Activated CD4-positive, alpha-beta T cell treated with anti-CD3 and anti-CD28 coated beads for 36 hours (primary cell): ENCODE measurements around the gene RESF1. TPM values are rescaled to one million over a fixed set of nuclear protein-coding genes. Genes with fewer than 3 reads are reported as not detected.

Source experiments
- ATAC-seq: fragments of 200-7000 bp; cut with Tn5 transposase; one replicate; pipeline ENCODE4 v1.10.0; 2021; ENCODE audit warnings: mild to moderate bottlenecking, moderate library complexity
- CTCF ChIA-PET: fragments of 350-600 bp; sonication (Branson Sonifier 250); formaldehyde crosslinking; loops from one replicate; lab custom pipeline; 2021; ENCODE audit warnings: antibody characterized with exemption; lab: Charles Lee
- POLR2A ChIA-PET: fragments of 350-600 bp; sonication (Branson Sonifier 250); formaldehyde crosslinking; loops from one replicate; lab custom pipeline; 2021; ENCODE audit warnings: antibody characterized with exemption, inconsistent platforms; lab: Charles Lee
- DNase-seq: peaks from one replicate; pipeline ENCODE4 v3.0.0-alpha.2; 2020
- H3K27ac Mint-ChIP-seq: one replicate; pipeline ENCODE4 v1.8.0; 2021; ENCODE audit warnings: mixed read lengths
- H3K27me3 Mint-ChIP-seq: one replicate; pipeline ENCODE4 v1.8.0; 2021; ENCODE audit warnings: mixed read lengths
- H3K36me3 Mint-ChIP-seq: one replicate; pipeline ENCODE4 v1.8.0; 2021; ENCODE audit warnings: low read depth, mixed read lengths
- H3K4me1 Mint-ChIP-seq: one replicate; pipeline ENCODE4 v1.8.0; 2021; ENCODE audit warnings: mixed read lengths
- H3K4me3 Mint-ChIP-seq: one replicate; pipeline ENCODE4 v1.8.0; 2021; ENCODE audit warnings: mild to moderate bottlenecking, moderate library complexity, mixed read lengths
- H3K9me3 Mint-ChIP-seq: one replicate; pipeline ENCODE4 v1.8.0; 2021; ENCODE audit warnings: low read depth, mixed read lengths
- intact Hi-C, 2 experiments: fragments of 100-400 bp; cut with DNase I in 1 of 2; cut with micrococcal nuclease in 1 of 2; formaldehyde crosslinking; loops; one replicate each; pipeline versions ENCODE4 v1.14.2 to v1.15.1; 2022 to 2024; cut with DNase I, micrococcal nuclease
- total RNA-seq, 2 experiments: library from RNA; stranded (reverse); gene quantifications; one replicate each; pipeline ENCODE4 v1.2.3, GENCODE V29; 2021

RESF1 gene
- total RNA-seq, 2 experiments from 2014 or later = 52.0 to 78.8 TPM

GRCh38 chr12:31989571-31990362 lies 30.6 kb downstream of the RESF1 start:
- no peaks in the 10 kb centered on the region for H3K27me3 Mint-ChIP-seq
- peak; percentile 44 for ATAC-seq
- no peak overlapping the region for H3K4me3 Mint-ChIP-seq
- peaks cover 58% of the 10 kb centered on the region for H3K4me1 Mint-ChIP-seq
- CTCF ChIA-PET = interaction anchor here (0.6 to 1.0 kb wide), 4 partner anchors 9 to 174 kb away, joined by 3 to 4 read pairs (median 3); no protein-coding TSS in a partner anchor
- POLR2A ChIA-PET = interaction anchor here (0.5 kb wide), 1 partner anchor 209 kb away, joined by 3 read pairs; no protein-coding TSS in a partner anchor
- intact Hi-C loops = loop anchor here (2.0 to 5.0 kb wide), 3 partner anchors 32 to 93 kb away; partner anchors contain the start of gene RESF1 (in 1 of the 2)
- H3K27ac Mint-ChIP-seq = peak overlapping the region; percentile 89
- H3K9me3 Mint-ChIP-seq = peaks cover 28% of the 10 kb centered on the region
- peak; percentile 27 for DNase-seq
- H3K36me3 Mint-ChIP-seq = peaks cover 83% of the 10 kb centered on the region

GRCh38 chr12:31991146-31991545 lies 31.9 kb downstream of the RESF1 start:
- H3K27ac Mint-ChIP-seq = peak overlapping the region; percentile 82
- peaks cover 14% of the 10 kb centered on the region for H3K9me3 Mint-ChIP-seq
- H3K4me3 Mint-ChIP-seq = no peak overlapping the region
- ATAC-seq = peak; percentile 58
- peaks cover 77% of the 10 kb centered on the region for H3K36me3 Mint-ChIP-seq
- CTCF ChIA-PET = interaction anchor here (0.6 to 1.4 kb wide), 2 partner anchors 10 to 332 kb away, joined by 3 to 4 read pairs; partner anchors contain the start of gene ETFBKMT
- DNase-seq = no peak
- intact Hi-C loops = loop anchor here (2.0 to 5.0 kb wide), 2 partner anchors 34 to 94 kb away; partner anchors contain the start of gene RESF1 (in 1 of the 2)
- no peaks in the 10 kb centered on the region for H3K27me3 Mint-ChIP-seq
- POLR2A ChIA-PET = interaction anchor here (0.6 kb wide), 1 partner anchor 29 kb away, joined by 3 read pairs; no protein-coding TSS in a partner anchor
- peaks cover 45% of the 10 kb centered on the region for H3K4me1 Mint-ChIP-seq

- no peaks in the 10 kb centered on the region for H3K27me3 Mint-ChIP-seq
- intact Hi-C loops = loop anchor here (2.0 to 5.0 kb wide), 2 partner anchors 35 to 95 kb away; partner anchors contain the start of gene RESF1 (in 1 of the 2)
- ChIA-PET CTCF (interaction anchor here (0.6 to 1.4 kb wide), 4 partner anchors 11 to 333 kb away, joined by 3 to 4 read pairs (median 4); partner anchors contain the start of gene ETFBKMT), POLR2A (interaction anchor here (0.6 to 1.5 kb wide), 2 partner anchors 30 to 32 kb away, joined by 3 to 5 read pairs; partner anchors contain the start of gene RESF1)
- H3K9me3 Mint-ChIP-seq = peaks cover 11% of the 10 kb centered on the region
- ATAC-seq = peak; percentile 76
- H3K4me3 Mint-ChIP-seq = no peak overlapping the region
- peak overlapping the region; percentile 82 for H3K27ac Mint-ChIP-seq
- no peak for DNase-seq
- H3K36me3 Mint-ChIP-seq = peaks cover 70% of the 10 kb centered on the region
- H3K4me1 Mint-ChIP-seq = peaks cover 38% of the 10 kb centered on the region
Measured at GRCh38 chr12:31991815-31992214, 32.6 kb downstream of the RESF1 start.

GRCh38 chr12:31999692-32000091 lies 40.5 kb downstream of the RESF1 start:
- intact Hi-C loops = no loop called here
- ATAC-seq (no peak), DNase-seq (no peak)
- Mint-ChIP-seq H3K9me3 (no peaks in the 10 kb centered on the region), H3K27me3 (no peaks in the 10 kb centered on the region), H3K4me1 (no peaks in the 10 kb centered on the region), H3K27ac (no peak overlapping the region), H3K36me3 (peaks cover 43% of the 10 kb centered on the region), H3K4me3 (no peak overlapping the region)
- CTCF ChIA-PET = interaction anchor here (1.6 kb wide), 1 partner anchor 10 kb away, joined by 3 read pairs; no protein-coding TSS in a partner anchor
- POLR2A ChIA-PET = interaction anchor here (0.6 kb wide), 1 partner anchor 312 kb away, joined by 3 read pairs; no protein-coding TSS in a partner anchor

- Mint-ChIP-seq H3K4me3 (no peak overlapping the region), H3K27ac (no peak overlapping the region), H3K9me3 (no peaks in the 10 kb centered on the region), H3K4me1 (no peaks in the 10 kb centered on the region), H3K27me3 (no peaks in the 10 kb centered on the region), H3K36me3 (peaks cover 39% of the 10 kb centered on the region)
- ChIA-PET POLR2A (no interaction called here), CTCF (no interaction called here)
- DNase-seq (no peak), ATAC-seq (no peak)
- intact Hi-C loops = no loop called here
Measured at GRCh38 chr12:32000373-32001005, 41.3 kb downstream of the RESF1 start.

GRCh38 chr12:32002848-32003493 lies 43.8 kb downstream of the RESF1 start:
- ATAC-seq (no peak), DNase-seq (no peak)
- Mint-ChIP-seq H3K4me3 (no peak overlapping the region), H3K27me3 (no peaks in the 10 kb centered on the region), H3K9me3 (no peaks in the 10 kb centered on the region), H3K4me1 (no peaks in the 10 kb centered on the region), H3K27ac (no peak overlapping the region), H3K36me3 (peaks cover 26% of the 10 kb centered on the region)
- ChIA-PET CTCF (no interaction called here), POLR2A (interaction anchor here (0.5 kb wide), 1 partner anchor 304 kb away, joined by 5 read pairs; no protein-coding TSS in a partner anchor)
- intact Hi-C loops = no loop called here

- DNase-seq (no peak), ATAC-seq (no peak)
- H3K4me3 Mint-ChIP-seq = no peak overlapping the region
- no peaks in the 10 kb centered on the region for H3K4me1 Mint-ChIP-seq
- peaks cover 22% of the 10 kb centered on the region for H3K36me3 Mint-ChIP-seq
- CTCF ChIA-PET = interaction anchor here (0.6 kb wide), 1 partner anchor 51 kb away, joined by 3 read pairs; no protein-coding TSS in a partner anchor
- H3K27me3 Mint-ChIP-seq = no peaks in the 10 kb centered on the region
- POLR2A ChIA-PET = no interaction called here
- H3K9me3 Mint-ChIP-seq = no peaks in the 10 kb centered on the region
- intact Hi-C loops = no loop called here
- no peak overlapping the region for H3K27ac Mint-ChIP-seq
Measured at GRCh38 chr12:32003654-32004053, 44.4 kb downstream of the RESF1 start.

- ChIA-PET POLR2A (interaction anchor here (0.6 kb wide), 1 partner anchor 102 kb away, joined by 4 read pairs; no protein-coding TSS in a partner anchor), CTCF (interaction anchor here (0.7 kb wide), 1 partner anchor 207 kb away, joined by 3 read pairs; no protein-coding TSS in a partner anchor)
- Mint-ChIP-seq H3K4me1 (no peaks in the 10 kb centered on the region), H3K9me3 (no peaks in the 10 kb centered on the region), H3K36me3 (peaks cover 9% of the 10 kb centered on the region), H3K27ac (no peak overlapping the region), H3K27me3 (no peaks in the 10 kb centered on the region), H3K4me3 (no peak overlapping the region)
- DNase-seq = no peak
- ATAC-seq = no peak
- intact Hi-C loops = no loop called here
Measured at GRCh38 chr12:32005496-32006125, 46.4 kb downstream of the RESF1 start.
